Neuronal stem cell (in vitro differentiated cells): ENCODE measurements around the gene UBQLN4.

Source experiments
- DNase-seq: peaks from one replicate; pipeline ENCODE4 v3.0.0-alpha.2; 2013; ENCODE audit warnings: low spot score
- H2AFZ ChIP-seq: one replicate; pipeline ENCODE4 v1.6.1; 2013; ENCODE audit warnings: mild to moderate bottlenecking, low read length, inconsistent platforms
- H2AK5ac ChIP-seq: 2 replicates; pipeline ENCODE4 v1.6.1; 2013; ENCODE audit warnings: low read depth, mild to moderate bottlenecking, inconsistent platforms, low read length, moderate library complexity, mixed read lengths
- H2BK120ac ChIP-seq: 2 replicates; pipeline ENCODE4 v1.6.1; 2013; ENCODE audit warnings: low read depth, mild to moderate bottlenecking, inconsistent platforms, low read length, moderate library complexity, mixed read lengths
- H2BK12ac ChIP-seq: one replicate; pipeline ENCODE4 v1.6.1; 2013; ENCODE audit warnings: low read length, inconsistent platforms
- H2BK15ac ChIP-seq: 2 replicates; pipeline ENCODE4 v1.6.1; 2013; ENCODE audit warnings: mild to moderate bottlenecking, low read length, inconsistent platforms, mixed read lengths
- H2BK5ac ChIP-seq: one replicate; pipeline ENCODE4 v1.6.1; 2013; ENCODE audit warnings: inconsistent platforms, mild to moderate bottlenecking, low read length, moderate library complexity
- H3K14ac ChIP-seq: one replicate; pipeline ENCODE4 v1.6.1; 2013; ENCODE audit warnings: low read length, inconsistent platforms
- H3K18ac ChIP-seq: 2 replicates; pipeline ENCODE4 v1.6.1; 2013; ENCODE audit warnings: low read length, inconsistent platforms
- H3K23ac ChIP-seq: 2 replicates; pipeline ENCODE4 v1.6.1; 2013; ENCODE audit warnings: low read depth, mild to moderate bottlenecking, mixed read lengths, low read length, inconsistent platforms; ENCODE audit not compliant: poor library complexity
- H3K27ac ChIP-seq: replicated peaks from 3 replicates; pipeline ENCODE4 v1.5.1; 2013; ENCODE audit warnings: low read length, inconsistent platforms
- H3K27me3 ChIP-seq, 3 experiments: 2 replicates each; pipeline ENCODE4 v1.6.1; 2013; ENCODE audit warnings: low read length in 3 of 3, mild to moderate bottlenecking in 2 of 3, inconsistent platforms in 1 of 3, low read depth in 1 of 3, mixed read lengths in 1 of 3, moderate library complexity in 1 of 3; ENCODE audit not compliant: control insufficient read depth in 3 of 3, insufficient read depth in 3 of 3
- H3K36me3 ChIP-seq, 2 donors: replicated peaks in 1 of 2; 2 replicates each; pipeline ENCODE4 v1.6.1; 2013; ENCODE audit warnings: low read length in 2 of 2; ENCODE audit not compliant: control insufficient read depth in 2 of 2, insufficient read depth in 2 of 2
- H3K4ac ChIP-seq: 2 replicates; pipeline ENCODE4 v1.6.1; 2013; ENCODE audit warnings: inconsistent platforms, mild to moderate bottlenecking, low read length, moderate library complexity
- H3K4me1 ChIP-seq, 2 donors: 1 replicate in 1 of 2; 2 replicates in 1 of 2; pipeline ENCODE4 v1.6.1; 2013; ENCODE audit warnings: low read length in 2 of 2, low read depth in 1 of 2; ENCODE audit not compliant: control insufficient read depth in 2 of 2, insufficient read depth in 1 of 2
- H3K4me2 ChIP-seq: one replicate; pipeline ENCODE4 v1.6.1; 2013; ENCODE audit warnings: mild to moderate bottlenecking, low read length, inconsistent platforms; ENCODE audit not compliant: insufficient read depth, poor library complexity, severe bottlenecking
- H3K4me3 ChIP-seq, 2 donors: 2 replicates each; pipeline ENCODE4 v1.5.1; 2013; ENCODE audit warnings: low read length in 2 of 2, mild to moderate bottlenecking in 2 of 2, inconsistent platforms in 1 of 2, moderate library complexity in 1 of 2
- H3K79me1 ChIP-seq: one replicate; pipeline ENCODE4 v1.6.1; 2013; ENCODE audit warnings: low read depth, mild to moderate bottlenecking, inconsistent platforms, low read length, moderate library complexity
- H3K9ac ChIP-seq: one replicate; pipeline ENCODE4 v1.6.1; 2013; ENCODE audit warnings: mild to moderate bottlenecking, low read depth, low read length, inconsistent platforms; ENCODE audit not compliant: poor library complexity
- H3K9me3 ChIP-seq, 2 donors: replicated peaks in 1 of 2; 2 replicates each; pipeline versions ENCODE3 to v1.6.1; 2013; ENCODE audit warnings: low read length in 2 of 2, mild to moderate bottlenecking in 2 of 2, inconsistent platforms in 1 of 2, low read depth in 1 of 2, mixed read lengths in 1 of 2, moderate library complexity in 1 of 2; ENCODE audit not compliant: control insufficient read depth in 2 of 2, insufficient read depth in 1 of 2
- H4K8ac ChIP-seq: one replicate; pipeline ENCODE4 v1.6.1; 2013; ENCODE audit warnings: low read depth, mild to moderate bottlenecking, inconsistent platforms, low read length, moderate library complexity
- H4K91ac ChIP-seq: one replicate; pipeline ENCODE4 v1.6.1; 2013; ENCODE audit warnings: low read length, low read depth, mild to moderate bottlenecking, inconsistent platforms; ENCODE audit not compliant: poor library complexity
- WGBS, 2 donors: extraction: QIAGEN DNeasy Blood & Tissue Kit; methylation state at CpG; one replicate each; pipeline ENCODE4 v1.1.7; 2013; ENCODE audit warnings: missing lambda C conversion rate in 2 of 2, mixed read lengths in 1 of 2; ENCODE audit not compliant: insufficient read length in 2 of 2, insufficient replicate concordance in 1 of 2; ENCODE audit errors: extremely low coverage in 2 of 2; 5-methylcytosine and 5-hydroxymethylcytosine counted together

UBQLN4 gene

DNA sequence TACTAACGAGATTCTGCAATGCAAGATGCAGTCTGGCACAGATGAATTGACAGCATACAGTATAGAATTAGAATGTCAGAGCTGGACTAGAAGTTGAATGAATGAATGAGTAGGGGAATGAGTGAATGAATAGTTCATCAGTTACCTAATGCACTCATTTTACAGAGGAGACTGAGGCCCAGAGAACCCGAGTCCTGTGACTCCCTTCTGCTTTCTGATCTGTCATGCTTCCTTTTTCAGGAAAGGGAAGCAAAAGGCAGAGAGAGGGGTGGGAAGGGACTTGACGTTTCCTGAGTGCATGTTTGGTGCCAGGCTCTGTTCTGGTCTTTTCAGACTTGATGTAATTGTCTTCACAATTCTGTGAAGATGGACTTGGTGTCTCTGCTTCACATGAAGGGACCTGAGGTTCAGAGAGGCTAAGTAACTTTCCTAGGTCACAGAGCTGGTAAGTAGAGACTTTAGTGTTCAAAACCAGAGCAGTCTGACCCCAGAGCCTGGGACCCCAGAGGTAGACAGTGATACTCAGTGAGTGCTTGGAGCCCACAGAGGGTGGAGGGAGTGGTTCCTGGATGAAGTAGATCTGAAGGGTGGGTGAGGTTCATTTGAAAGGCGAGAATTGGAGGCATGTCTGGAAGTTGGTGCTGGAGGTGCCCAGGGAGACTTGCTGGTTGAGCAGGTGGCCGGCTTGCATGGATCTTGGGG lies 36.7 kb upstream of the UBQLN4 start:
- Histone ChIP-seq H4K8ac (no peak overlapping the region), H4K91ac (no peak overlapping the region), H3K18ac (no peak overlapping the region), H3K27me3 (no peaks in the 10 kb centered on the region), H2BK5ac (no peak overlapping the region), H2AFZ (no peak overlapping the region), H3K36me3 (peaks cover 18 to 83% of the 10 kb centered on the region in 2 donors), H3K14ac (no peak overlapping the region), H2BK12ac (no peak overlapping the region), H3K4me1 (peaks cover 15 to 16% of the 10 kb centered on the region in 2 donors), H3K4me3 (no peak overlapping the region), H3K9ac (no peak overlapping the region), H3K9me3 (no peaks in the 10 kb centered on the region), H2BK15ac (no peak overlapping the region), H2BK120ac (no peak overlapping the region), H3K23ac (no peak overlapping the region), H3K4me2 (no peak overlapping the region), H3K79me1 (peaks cover 10% of the 10 kb centered on the region), H3K4ac (no peak overlapping the region), H2AK5ac (no peak overlapping the region), H3K27ac (no peak overlapping the region)
- no CpG with 5 or more reads among the region's 5 CpGs for WGBS, 2 donors
- no peak for DNase-seq

DNA sequence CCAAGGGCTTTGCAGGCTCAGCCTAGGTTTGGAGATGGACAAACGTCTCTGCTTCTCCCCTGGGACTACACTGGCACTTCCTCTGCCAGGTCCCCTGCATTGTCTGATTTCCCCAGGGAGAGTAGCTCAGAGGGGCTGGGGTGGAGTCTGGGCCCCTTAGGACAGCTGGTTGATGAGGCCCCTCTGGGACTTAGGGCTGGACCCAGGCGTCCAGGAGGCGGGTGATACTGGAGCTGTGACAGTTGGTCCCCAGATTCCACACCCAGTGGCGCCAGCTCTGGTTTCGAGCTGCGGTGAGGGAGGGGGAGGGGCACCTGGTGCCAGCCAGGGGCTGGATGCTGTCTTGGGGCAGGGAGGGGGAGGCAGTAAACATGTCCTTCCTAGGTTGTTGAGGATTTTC lies 36.1 kb upstream of the UBQLN4 start:
- no CpG with 5 or more reads among the region's 6 CpGs for WGBS, 2 donors
- H3K36me3 ChIP-seq: peaks cover 18 to 83% of the 10 kb centered on the region in 2 donors
- no peaks in the 10 kb centered on the region for H3K9me3 ChIP-seq
- no peak overlapping the region for H3K14ac ChIP-seq
- H4K91ac ChIP-seq: no peak overlapping the region
- no peak overlapping the region for H4K8ac ChIP-seq
- H3K4ac ChIP-seq: no peak overlapping the region
- H3K4me3 ChIP-seq: no peak overlapping the region
- H2AFZ ChIP-seq: no peak overlapping the region
- no peak overlapping the region for H2BK12ac ChIP-seq
- H3K4me2 ChIP-seq: no peak overlapping the region
- H3K4me1 ChIP-seq: peaks cover 21% of the 10 kb centered on the region in 2 donors
- H3K27me3 ChIP-seq: no peaks in the 10 kb centered on the region
- H3K23ac ChIP-seq: peak overlapping the region; percentile 32
- H3K9ac ChIP-seq: no peak overlapping the region
- no peak for DNase-seq
- no peak overlapping the region for H2AK5ac ChIP-seq
- peaks cover 10% of the 10 kb centered on the region for H3K79me1 ChIP-seq
- H3K18ac ChIP-seq: peak overlapping the region; percentile 16
- H3K27ac ChIP-seq: no peak overlapping the region
- H2BK5ac ChIP-seq: no peak overlapping the region
- H2BK120ac ChIP-seq: no peak overlapping the region
- no peak overlapping the region for H2BK15ac ChIP-seq

- Histone ChIP-seq H4K8ac (no peak overlapping the region), H3K9me3 (no peaks in the 10 kb centered on the region), H3K4me1 (peaks cover 23 to 28% of the 10 kb centered on the region in 2 donors), H3K79me1 (peaks cover 8% of the 10 kb centered on the region), H3K27ac (peak overlapping the region; percentile 49), H3K23ac (no peak overlapping the region), H3K4ac (no peak overlapping the region), H3K4me2 (no peak overlapping the region), H3K18ac (no peak overlapping the region), H2AFZ (no peak overlapping the region), H2BK120ac (no peak overlapping the region), H2BK5ac (no peak overlapping the region), H3K4me3 (no peak overlapping the region), H2AK5ac (no peak overlapping the region), H3K27me3 (no peaks in the 10 kb centered on the region), H3K14ac (no peak overlapping the region), H2BK15ac (no peak overlapping the region), H2BK12ac (no peak overlapping the region), H3K36me3 (peaks cover 5 to 52% of the 10 kb centered on the region in 2 donors), H4K91ac (no peak overlapping the region), H3K9ac (no peak overlapping the region)
- DNase-seq: no peak
- no CpG with 5 or more reads among the region's 1 CpG for WGBS, 2 donors
Observed at GRCh38 chr1:156086256-156086662, 32.7 kb upstream of the UBQLN4 start.

GRCh38 chr1:156083800-156084790 lies 30.5 kb upstream of the UBQLN4 start:
- H2BK15ac ChIP-seq: no peak overlapping the region
- H3K4ac ChIP-seq: no peak overlapping the region
- no peak overlapping the region for H3K18ac ChIP-seq
- no peak overlapping the region for H4K8ac ChIP-seq
- H3K4me1 ChIP-seq: peaks cover 20 to 36% of the 10 kb centered on the region in 2 donors
- no peak overlapping the region for H2AFZ ChIP-seq
- H3K14ac ChIP-seq: no peak overlapping the region
- no peaks in the 10 kb centered on the region for H3K9me3 ChIP-seq
- no peak overlapping the region for H2BK120ac ChIP-seq
- no peak overlapping the region for H4K91ac ChIP-seq
- H3K36me3 ChIP-seq: peaks cover 2 to 41% of the 10 kb centered on the region in 2 donors
- no peak overlapping the region for H3K23ac ChIP-seq
- H2BK5ac ChIP-seq: no peak overlapping the region
- H2BK12ac ChIP-seq: no peak overlapping the region
- H2AK5ac ChIP-seq: no peak overlapping the region
- no peak overlapping the region for H3K9ac ChIP-seq
- peak overlapping the region; percentile 70 for H3K4me2 ChIP-seq
- no peaks in the 10 kb centered on the region for H3K79me1 ChIP-seq
- no CpG with 5 or more reads among the region's 7 CpGs for WGBS, 2 donors
- H3K27ac ChIP-seq: peak overlapping the region; percentile 59
- H3K4me3 ChIP-seq: peak overlapping the region; percentile 97 to 99
- no peaks in the 10 kb centered on the region for H3K27me3 ChIP-seq
- DNase-seq: no peak
